Central memory CD8-positive, alpha-beta T cell (primary cell): Measurements from ENCODE around the gene RAD52.

Source experiments
- ATAC-seq: fragments of 150-1000 bp; cut with Tn5 transposase; replicated peaks from 2 replicates; pipeline ENCODE4 v1.10.0; 2022; ENCODE audit warnings: mild to moderate bottlenecking, moderate FRiP score, moderate number of reproducible peaks; ENCODE audit not compliant: poor library complexity, severe bottlenecking; ENCODE audit errors: extremely low read depth
- DNase-seq, 2 donors: peaks; one replicate each; pipeline ENCODE4 v3.0.0; 2021; ENCODE audit warnings: low spot score in 2 of 2
- H3K27ac Mint-ChIP-seq: one replicate; pipeline ENCODE4 v1.8.0; 2022; ENCODE audit warnings: low read depth, mild to moderate bottlenecking, moderate library complexity, mixed read lengths
- H3K27me3 Mint-ChIP-seq: one replicate; pipeline ENCODE4 v1.8.0; 2022; ENCODE audit warnings: mixed read lengths
- H3K36me3 Mint-ChIP-seq: one replicate; pipeline ENCODE4 v1.8.0; 2022; ENCODE audit warnings: mild to moderate bottlenecking, moderate library complexity, mixed read lengths; ENCODE audit not compliant: insufficient read depth
- H3K4me1 Mint-ChIP-seq: one replicate; pipeline ENCODE4 v1.8.0; 2022; ENCODE audit warnings: mixed read lengths
- H3K4me3 Mint-ChIP-seq: one replicate; pipeline ENCODE4 v1.8.0; 2022; ENCODE audit warnings: mild to moderate bottlenecking, moderate library complexity, mixed read lengths
- H3K9me3 Mint-ChIP-seq: one replicate; pipeline ENCODE4 v1.8.0; 2022; ENCODE audit warnings: mixed read lengths

The RAD52 gene

GRCh38 chr12:906062-906585 lies 43.4 kb downstream of the RAD52 start:
- Mint-ChIP-seq H3K9me3 (no peaks in the 10 kb centered on the region), H3K36me3 (peaks cover 69% of the 10 kb centered on the region), H3K4me1 (peaks cover 47% of the 10 kb centered on the region), H3K27me3 (no peaks in the 10 kb centered on the region), H3K27ac (peak overlapping the region; percentile 83), H3K4me3 (peak overlapping the region; percentile 25)
- ATAC-seq, result peak; percentile 31
- no peak for DNase-seq

GRCh38 chr12:905261-906031 lies 44.0 kb downstream of the RAD52 start:
- H3K27ac Mint-ChIP-seq, result peak overlapping the region; percentile 83
- peak; percentile 74 for ATAC-seq
- peaks cover 76% of the 10 kb centered on the region for H3K36me3 Mint-ChIP-seq
- peaks cover 47% of the 10 kb centered on the region for H3K4me1 Mint-ChIP-seq
- H3K27me3 Mint-ChIP-seq, result no peaks in the 10 kb centered on the region
- no peaks in the 10 kb centered on the region for H3K9me3 Mint-ChIP-seq
- peak overlapping the region; percentile 25 for H3K4me3 Mint-ChIP-seq
- DNase-seq, result no peak

GRCh38 chr12:904010-904414 lies 45.5 kb downstream of the RAD52 start:
- peak overlapping the region; percentile 83 for H3K27ac Mint-ChIP-seq

GRCh38 chr12:903055-903454 lies 46.4 kb downstream of the RAD52 start:
- Mint-ChIP-seq H3K4me1 (peaks cover 47% of the 10 kb centered on the region), H3K27ac (peak overlapping the region; percentile 83), H3K9me3 (no peaks in the 10 kb centered on the region), H3K4me3 (no peak overlapping the region), H3K36me3 (peaks cover 78% of the 10 kb centered on the region), H3K27me3 (no peaks in the 10 kb centered on the region)
- ATAC-seq, result no peak
- no peak for DNase-seq

More at GRCh38 chr12:904010-904414, 45.5 kb downstream of the RAD52 start:
- ATAC-seq (no peak), DNase-seq (no peak)
- no peaks in the 10 kb centered on the region for H3K27me3 Mint-ChIP-seq
- H3K36me3 Mint-ChIP-seq, result peaks cover 76% of the 10 kb centered on the region
- H3K4me1 Mint-ChIP-seq, result peaks cover 47% of the 10 kb centered on the region
- H3K4me3 Mint-ChIP-seq, result no peak overlapping the region
- H3K9me3 Mint-ChIP-seq, result no peaks in the 10 kb centered on the region

- H3K27ac Mint-ChIP-seq, result no peak overlapping the region
- no peak for DNase-seq
- no peak overlapping the region for H3K4me3 Mint-ChIP-seq
- H3K9me3 Mint-ChIP-seq, result no peaks in the 10 kb centered on the region
- H3K36me3 Mint-ChIP-seq, result peaks cover 78% of the 10 kb centered on the region
- no peak for ATAC-seq
- peaks cover 51% of the 10 kb centered on the region for H3K4me1 Mint-ChIP-seq
- H3K27me3 Mint-ChIP-seq, result no peaks in the 10 kb centered on the region
Observed at GRCh38 chr12:902581-902980, 46.9 kb downstream of the RAD52 start.

GRCh38 chr12:897386-897785 lies 52.1 kb downstream of the RAD52 start:
- Mint-ChIP-seq H3K27me3 (no peaks in the 10 kb centered on the region), H3K36me3 (peaks cover 73% of the 10 kb centered on the region), H3K4me1 (peaks cover 14% of the 10 kb centered on the region), H3K4me3 (no peak overlapping the region), H3K9me3 (no peaks in the 10 kb centered on the region), H3K27ac (no peak overlapping the region)
- DNase-seq, result no peak
- no peak for ATAC-seq

GRCh38 chr12:896031-896430 lies 53.5 kb downstream of the RAD52 start:
- Mint-ChIP-seq H3K4me1 (peaks cover 5% of the 10 kb centered on the region), H3K4me3 (no peak overlapping the region), H3K9me3 (no peaks in the 10 kb centered on the region), H3K27ac (no peak overlapping the region), H3K36me3 (peaks cover 69% of the 10 kb centered on the region), H3K27me3 (no peaks in the 10 kb centered on the region)
- ATAC-seq, result no peak
- no peak for DNase-seq

- DNase-seq (no peak), ATAC-seq (no peak)
- Mint-ChIP-seq H3K36me3 (peaks cover 67% of the 10 kb centered on the region), H3K27ac (peak overlapping the region; percentile 38), H3K9me3 (no peaks in the 10 kb centered on the region), H3K27me3 (no peaks in the 10 kb centered on the region), H3K4me3 (no peak overlapping the region), H3K4me1 (peaks cover 5% of the 10 kb centered on the region)
Observed at GRCh38 chr12:894226-894625, 55.3 kb downstream of the RAD52 start.

- ATAC-seq (no peak), DNase-seq (no peak)
- no peaks in the 10 kb centered on the region for H3K4me1 Mint-ChIP-seq
- no peak overlapping the region for H3K4me3 Mint-ChIP-seq
- no peaks in the 10 kb centered on the region for H3K9me3 Mint-ChIP-seq
- no peak overlapping the region for H3K27ac Mint-ChIP-seq
- peaks cover 89% of the 10 kb centered on the region for H3K36me3 Mint-ChIP-seq
- H3K27me3 Mint-ChIP-seq, result no peaks in the 10 kb centered on the region
Observed at GRCh38 chr12:886206-886605, 63.3 kb downstream of the RAD52 start.

GRCh38 chr12:885701-886100 lies 63.8 kb downstream of the RAD52 start:
- no peak overlapping the region for H3K4me3 Mint-ChIP-seq
- peaks cover 1% of the 10 kb centered on the region for H3K4me1 Mint-ChIP-seq
- no peak for ATAC-seq
- H3K27ac Mint-ChIP-seq, result no peak overlapping the region
- peaks cover 89% of the 10 kb centered on the region for H3K36me3 Mint-ChIP-seq
- no peaks in the 10 kb centered on the region for H3K27me3 Mint-ChIP-seq
- no peaks in the 10 kb centered on the region for H3K9me3 Mint-ChIP-seq
- DNase-seq, result no peak

- Mint-ChIP-seq H3K9me3 (no peaks in the 10 kb centered on the region), H3K27me3 (no peaks in the 10 kb centered on the region), H3K4me3 (no peak overlapping the region), H3K27ac (no peak overlapping the region), H3K4me1 (peaks cover 5% of the 10 kb centered on the region), H3K36me3 (peaks cover 91% of the 10 kb centered on the region)
- ATAC-seq (no peak), DNase-seq (no peak)
Observed at GRCh38 chr12:884746-885414, 64.6 kb downstream of the RAD52 start.

GRCh38 chr12:880656-881055 lies 68.8 kb downstream of the RAD52 start:
- peaks cover 5% of the 10 kb centered on the region for H3K4me1 Mint-ChIP-seq
- peaks cover 73% of the 10 kb centered on the region for H3K36me3 Mint-ChIP-seq
- H3K4me3 Mint-ChIP-seq, result no peak overlapping the region
- ATAC-seq, result no peak
- no peak for DNase-seq
- H3K27me3 Mint-ChIP-seq, result no peaks in the 10 kb centered on the region
- H3K9me3 Mint-ChIP-seq, result no peaks in the 10 kb centered on the region
- H3K27ac Mint-ChIP-seq, result no peak overlapping the region

GRCh38 chr12:879641-880040 lies 69.9 kb downstream of the RAD52 start:
- Mint-ChIP-seq H3K4me3 (no peak overlapping the region), H3K27me3 (no peaks in the 10 kb centered on the region), H3K36me3 (peaks cover 66% of the 10 kb centered on the region), H3K27ac (no peak overlapping the region), H3K4me1 (peaks cover 5% of the 10 kb centered on the region), H3K9me3 (no peaks in the 10 kb centered on the region)
- ATAC-seq, result no peak
- DNase-seq, result no peak
